ENCODE results near the gene CACNA1A. TPM values are rescaled to one million over a fixed set of nuclear protein-coding genes. Genes with fewer than 3 reads are reported as not detected.

The CACNA1A gene
- total and polyA plus RNA-seq, 2 of the 13 experiments (the other 11 are each of a cell fraction or from before 2014, with no cell fraction given), result not detected

DNA sequence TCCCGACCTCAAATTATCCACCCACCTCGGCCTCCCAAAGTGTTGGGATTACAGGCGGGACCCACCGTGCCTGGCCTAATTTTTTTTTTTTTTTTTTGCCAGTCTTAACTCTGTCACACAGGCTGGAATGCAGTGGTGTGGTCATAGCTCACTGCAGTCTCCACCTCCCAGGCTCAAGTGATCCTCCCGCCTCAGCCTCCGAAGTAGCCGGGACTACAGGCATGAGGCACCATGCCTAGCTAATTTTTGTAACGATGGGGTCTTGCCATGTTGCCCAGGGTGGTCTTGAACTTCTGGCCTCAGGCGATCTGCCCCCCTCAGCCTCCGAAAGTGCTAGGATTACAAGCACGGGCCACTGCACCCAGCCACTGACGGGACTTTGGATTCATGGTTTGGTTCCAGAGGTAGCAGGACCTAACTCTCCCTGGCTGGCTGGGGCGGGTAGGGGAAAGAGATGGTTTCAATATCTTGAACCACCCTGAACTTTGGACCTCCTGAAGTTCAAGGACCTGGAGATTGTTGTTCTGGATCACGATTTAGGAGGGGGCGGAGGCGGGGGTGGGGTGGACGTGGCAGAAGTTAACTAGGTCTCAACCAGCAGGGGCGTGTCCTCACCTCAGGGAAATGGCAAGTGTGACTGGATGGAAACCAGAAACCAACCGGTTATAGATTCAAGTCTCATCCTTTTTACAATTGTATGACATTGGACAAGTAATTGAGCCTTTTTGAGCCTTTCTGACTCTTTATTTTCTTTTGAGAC is 315.3 kb downstream of the CACNA1A start (continued):
- no peak for TF ChIP-seq NONO (IDR thresholded peaks at IDR 0.05)
- 0 out of 2 replicates have a peak, but pooled peaks have one; percentile 16 for TF ChIP-seq NONO (CRISPR knock-in tag; conservative IDR thresholded peaks at IDR 0.05)
- TF ChIP-seq, protein P1, sequence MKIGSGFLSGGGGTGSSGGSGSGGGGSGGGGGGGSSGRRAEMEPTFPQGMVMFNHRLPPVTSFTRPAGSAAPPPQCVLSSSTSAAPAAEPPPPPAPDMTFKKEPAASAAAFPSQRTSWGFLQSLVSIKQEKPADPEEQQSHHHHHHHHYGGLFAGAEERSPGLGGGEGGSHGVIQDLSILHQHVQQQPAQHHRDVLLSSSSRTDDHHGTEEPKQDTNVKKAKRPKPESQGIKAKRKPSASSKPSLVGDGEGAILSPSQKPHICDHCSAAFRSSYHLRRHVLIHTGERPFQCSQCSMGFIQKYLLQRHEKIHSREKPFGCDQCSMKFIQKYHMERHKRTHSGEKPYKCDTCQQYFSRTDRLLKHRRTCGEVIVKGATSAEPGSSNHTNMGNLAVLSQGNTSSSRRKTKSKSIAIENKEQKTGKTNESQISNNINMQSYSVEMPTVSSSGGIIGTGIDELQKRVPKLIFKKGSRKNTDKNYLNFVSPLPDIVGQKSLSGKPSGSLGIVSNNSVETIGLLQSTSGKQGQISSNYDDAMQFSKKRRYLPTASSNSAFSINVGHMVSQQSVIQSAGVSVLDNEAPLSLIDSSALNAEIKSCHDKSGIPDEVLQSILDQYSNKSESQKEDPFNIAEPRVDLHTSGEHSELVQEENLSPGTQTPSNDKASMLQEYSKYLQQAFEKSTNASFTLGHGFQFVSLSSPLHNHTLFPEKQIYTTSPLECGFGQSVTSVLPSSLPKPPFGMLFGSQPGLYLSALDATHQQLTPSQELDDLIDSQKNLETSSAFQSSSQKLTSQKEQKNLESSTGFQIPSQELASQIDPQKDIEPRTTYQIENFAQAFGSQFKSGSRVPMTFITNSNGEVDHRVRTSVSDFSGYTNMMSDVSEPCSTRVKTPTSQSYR (CRISPR knock-in tag; IDR thresholded peaks at IDR 0.05; ENCODE audit: borderline replicate concordance), result peak; percentile 28; the same call in 1 of the 2 replicates
- 0 out of 2 replicates have a peak, but pooled peaks have one; percentile 10 for TF ChIP-seq SOX5 (CRISPR knock-in tag; IDR thresholded peaks at IDR 0.05; ENCODE audit: borderline replicate concordance)
- TF ChIP-seq CEBPG (CRISPR knock-in tag; IDR thresholded peaks at IDR 0.05), result peak; percentile 15; the same call in 1 of the 2 replicates
- peak; percentile 96 for TF ChIP-seq ZBTB26 (CRISPR knock-in tag; IDR thresholded peaks at IDR 0.05; ENCODE audit: borderline replicate concordance)
- TF ChIP-seq HNF4A (CRISPR knock-in tag; IDR thresholded peaks at IDR 0.05), result peak; percentile 90
- TF ChIP-seq MED1 (CRISPR knock-in tag; IDR thresholded peaks at IDR 0.05), result peak; percentile 60
- TF ChIP-seq ZNF350 (CRISPR knock-in tag; IDR thresholded peaks at IDR 0.05; ENCODE audit: borderline replicate concordance, low read depth), result peak; percentile 25; the same call in 1 of the 2 replicates
- peak; percentile 39; the same call in 1 of the 2 replicates for TF ChIP-seq SIX1 (CRISPR knock-in tag; IDR thresholded peaks at IDR 0.05; ENCODE audit: borderline replicate concordance)
- TF ChIP-seq FOXP1 (IDR thresholded peaks at IDR 0.05), result no peak
- TF ChIP-seq FOXP1 (CRISPR knock-in tag; IDR thresholded peaks at IDR 0.05), result peak; percentile 37; the same call in 1 of the 2 replicates
- TF ChIP-seq NR2C2 (CRISPR knock-in tag; IDR thresholded peaks at IDR 0.05; ENCODE audit: borderline replicate concordance), result peak; percentile 65; the same call in 1 of the 2 replicates
- TF ChIP-seq PITX1 (CRISPR knock-in tag; IDR thresholded peaks at IDR 0.05), result peak; percentile 72; the same call in 1 of the 2 replicates
- no peak for TF ChIP-seq LCORL (IDR thresholded peaks at IDR 0.05)
- TF ChIP-seq LCORL (CRISPR knock-in tag; IDR thresholded peaks at IDR 0.05), result peak; percentile 66
- TF ChIP-seq ELF3 (CRISPR knock-in tag; IDR thresholded peaks at IDR 0.05), result 0 out of 2 replicates have a peak, but pooled peaks have one; percentile 35
- no peak for TF ChIP-seq ZNF879 (CRISPR knock-in tag; IDR thresholded peaks at IDR 0.05)
- TF ChIP-seq ZNF235 (CRISPR knock-in tag; IDR thresholded peaks at IDR 0.05; ENCODE audit: borderline replicate concordance), result no peak
- TF ChIP-seq ZNF333 (CRISPR knock-in tag; IDR thresholded peaks at IDR 0.05; ENCODE audit: borderline replicate concordance), result no peak
- TF ChIP-seq, protein P2, sequence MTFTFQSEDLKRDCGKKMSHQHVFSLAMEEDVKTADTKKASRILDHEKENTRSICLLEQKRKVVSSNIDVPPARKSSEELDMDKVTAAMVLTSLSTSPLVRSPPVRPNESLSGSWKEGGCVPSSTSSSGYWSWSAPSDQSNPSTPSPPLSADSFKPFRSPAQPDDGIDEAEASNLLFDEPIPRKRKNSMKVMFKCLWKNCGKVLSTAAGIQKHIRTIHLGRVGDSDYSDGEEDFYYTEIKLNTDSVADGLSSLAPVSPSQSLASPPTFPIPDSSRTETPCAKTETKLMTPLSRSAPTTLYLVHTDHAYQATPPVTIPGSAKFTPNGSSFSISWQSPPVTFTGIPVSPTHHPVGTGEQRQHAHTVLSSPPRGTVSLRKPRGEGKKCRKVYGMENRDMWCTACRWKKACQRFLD (CRISPR knock-in tag; IDR thresholded peaks at IDR 0.05; ENCODE audit: borderline replicate concordance), result 0 out of 2 replicates have a peak, but pooled peaks have one; percentile 48
- peak; percentile 83; the same call in 1 of the 2 replicates for TF ChIP-seq NCOR1 (IDR thresholded peaks at IDR 0.05; ENCODE audit: borderline replicate concordance, low read length)
- 0 out of 2 replicates have a peak, but pooled peaks have one; percentile 22 for TF ChIP-seq EHMT2 (IDR thresholded peaks at IDR 0.05; ENCODE audit: borderline replicate concordance, low read depth, low read length)
- TF ChIP-seq EEA1 (CRISPR knock-in tag; IDR thresholded peaks at IDR 0.05; ENCODE audit: borderline replicate concordance), result no peak
- TF ChIP-seq RARA (CRISPR knock-in tag; IDR thresholded peaks at IDR 0.05), result peak; percentile 70
- TF ChIP-seq BHLHE40 (IDR thresholded peaks at IDR 0.05; ENCODE audit: low read length), result peak; percentile 31; the same call in 1 of the 2 replicates
- no peak for TF ChIP-seq ZNF572 (CRISPR knock-in tag; IDR thresholded peaks at IDR 0.05)

Measured in HepG2 (cell line).